H1 (cell line): ENCODE data around the gene RILPL1. TPM values are rescaled to one million over a fixed set of nuclear protein-coding genes. Genes with fewer than 3 reads are reported as not detected.

Source experiments
- CTCF ChIA-PET: fragments of 300-600 bp; sonication (Branson Sonifier 250); formaldehyde crosslinking; loops from one replicate; lab custom pipeline; 2021; ENCODE audit not compliant: partially characterized antibody; lab: Charles Lee
- POLR2A ChIA-PET: fragments of 300-600 bp; sonication (Branson Sonifier 250); formaldehyde crosslinking; loops from one replicate; lab custom pipeline; 2021; ENCODE audit warnings: inconsistent platforms; ENCODE audit not compliant: partially characterized antibody; lab: Charles Lee
- DNase-seq, 2 experiments: peaks; one replicate each; pipeline versions ENCODE4 v3.0.0 to v3.0.0-alpha.2; 2010 to 2022; ENCODE audit warnings: low spot score in 2 of 2, low read depth in 1 of 2, mixed read lengths in 1 of 2
- FAIRE-seq: peaks from 2 replicates; lab custom pipeline; 2011; peaks lifted over from hg19 to GRCh38; lab: Jason Lieb, UNC
- H2AFZ ChIP-seq: 2 replicates; pipeline ENCODE4 v1.8.1; 2012; ENCODE audit warnings: low read length, inconsistent platforms
- H2AK5ac ChIP-seq: 2 replicates; pipeline ENCODE4 v1.6.1; 2013; ENCODE audit warnings: low read depth, low read length
- H2BK120ac ChIP-seq: replicated peaks from 2 replicates; pipeline ENCODE3; 2013; ENCODE audit warnings: low read depth, low read length, inconsistent platforms
- H2BK12ac ChIP-seq: 2 replicates; pipeline ENCODE4 v1.6.1; 2013; ENCODE audit warnings: low read depth, low read length
- H2BK15ac ChIP-seq: 2 replicates; pipeline ENCODE4 v1.6.1; 2013; ENCODE audit warnings: low read length
- H2BK20ac ChIP-seq: 2 replicates; pipeline ENCODE4 v1.6.1; 2013; ENCODE audit warnings: low read length
- H2BK5ac ChIP-seq: 2 replicates; pipeline ENCODE4 v1.6.1; 2013; ENCODE audit warnings: low read depth, low read length
- H3K14ac ChIP-seq: 2 replicates; pipeline ENCODE4 v1.6.1; 2013; ENCODE audit warnings: inconsistent platforms; ENCODE audit not compliant: insufficient read length
- H3K18ac ChIP-seq: 2 replicates; pipeline ENCODE4 v1.6.1; 2013; ENCODE audit warnings: low read length; ENCODE audit errors: extremely low read depth
- H3K23ac ChIP-seq: 2 replicates; pipeline ENCODE4 v1.6.1; 2013; ENCODE audit warnings: inconsistent platforms; ENCODE audit not compliant: insufficient read length
- H3K23me2 ChIP-seq: 2 replicates; pipeline ENCODE4 v1.6.1; 2013; ENCODE audit warnings: low read depth, low read length
- H3K27ac ChIP-seq: 2 replicates; pipeline ENCODE4 v1.6.1; 2011; ENCODE audit warnings: low read depth, low read length, inconsistent platforms
- H3K27me3 ChIP-seq, 4 experiments: replicated peaks in 1 of 4; 1 replicate in 1 of 4; 2 replicates in 3 of 4; pipeline versions ENCODE4 v1.6.1 to v1.8.1; 2011 to 2013; ENCODE audit warnings: low read length in 3 of 4, mild to moderate bottlenecking in 3 of 4, inconsistent platforms in 2 of 4, mixed read lengths in 2 of 4, moderate library complexity in 1 of 4; ENCODE audit not compliant: control insufficient read depth in 3 of 4, insufficient read depth in 3 of 4; ENCODE audit errors: extremely low read depth in 1 of 4
- H3K36me3 ChIP-seq, 4 experiments: 2 replicates each; pipeline versions ENCODE4 v1.6.1 to v1.8.1; 2011 to 2013; ENCODE audit warnings: mild to moderate bottlenecking in 4 of 4, low read length in 3 of 4, moderate library complexity in 2 of 4, control low read depth in 1 of 4, inconsistent platforms in 1 of 4; ENCODE audit not compliant: insufficient read depth in 4 of 4, control insufficient read depth in 2 of 4
- H3K4ac ChIP-seq: replicated peaks from 2 replicates; pipeline ENCODE3; 2013; ENCODE audit warnings: low read length, low read depth, mixed read lengths, inconsistent platforms; ENCODE audit not compliant: insufficient read length
- H3K4me1 ChIP-seq, 4 experiments: replicated peaks in 1 of 4; 1 replicate in 1 of 4; 2 replicates in 3 of 4; pipeline versions ENCODE4 v1.6.1 to v1.8.1; 2011 to 2013; ENCODE audit warnings: low read length in 3 of 4, inconsistent platforms in 2 of 4, mixed read lengths in 1 of 4; ENCODE audit not compliant: insufficient read depth in 4 of 4, control insufficient read depth in 3 of 4
- H3K4me2 ChIP-seq, 2 experiments: 2 replicates each; pipeline versions ENCODE4 v1.6.1 to v1.8.1; 2011 to 2013; ENCODE audit warnings: low read depth in 2 of 2, low read length in 2 of 2, control low read depth in 1 of 2, inconsistent platforms in 1 of 2, mild to moderate bottlenecking in 1 of 2; ENCODE audit not compliant: insufficient read depth in 1 of 2
- H3K4me3 ChIP-seq, 4 experiments: fragments of 200-600, 300-600 bp in 1 of 4; sonication (generic), shearing (Covaris generic), sonication (Bioruptor Twin) in 1 of 4; 2 replicates each; pipeline versions ENCODE4 v1.5.1 to v1.8.1; 2011 to 2016; ENCODE audit warnings: low read length in 4 of 4, low read depth in 3 of 4, control low read depth in 2 of 4, inconsistent platforms in 2 of 4, mild to moderate bottlenecking in 2 of 4, mixed read lengths in 1 of 4, moderate library complexity in 1 of 4; ENCODE audit not compliant: insufficient read depth in 2 of 4; ENCODE audit errors: extremely low read depth in 1 of 4
- H3K56ac ChIP-seq: replicated peaks from 2 replicates; pipeline ENCODE3; 2013; ENCODE audit warnings: low read depth, mild to moderate bottlenecking, mixed read lengths, low read length, inconsistent platforms; ENCODE audit not compliant: insufficient read length
- H3K79me1 ChIP-seq: 2 replicates; pipeline ENCODE4 v1.6.1; 2013; ENCODE audit warnings: low read depth, low read length, control low read depth
- H3K79me2 ChIP-seq, 2 experiments: 2 replicates each; pipeline versions ENCODE4 v1.6.1 to v1.8.1; 2012 to 2013; ENCODE audit warnings: low read length in 2 of 2, mild to moderate bottlenecking in 2 of 2, inconsistent platforms in 1 of 2; ENCODE audit not compliant: insufficient read depth in 2 of 2, control insufficient read depth in 1 of 2
- H3K9ac ChIP-seq, 4 experiments: replicated peaks in 1 of 4; 1 replicate in 1 of 4; 2 replicates in 3 of 4; pipeline versions ENCODE4 v1.6.1 to v1.8.1; 2011 to 2013; ENCODE audit warnings: low read depth in 3 of 4, low read length in 3 of 4, control low read depth in 2 of 4, mild to moderate bottlenecking in 2 of 4, moderate library complexity in 2 of 4, inconsistent platforms in 1 of 4; ENCODE audit errors: extremely low read depth in 1 of 4
- H3K9me3 ChIP-seq, 2 experiments: 2 replicates each; pipeline versions ENCODE4 v1.6.1 to v1.8.1; 2012 to 2013; ENCODE audit warnings: mild to moderate bottlenecking in 2 of 2, moderate library complexity in 2 of 2, control low read depth in 1 of 2, inconsistent platforms in 1 of 2, low read depth in 1 of 2, low read length in 1 of 2, mixed read lengths in 1 of 2; ENCODE audit not compliant: insufficient read depth in 2 of 2
- H4K20me1 ChIP-seq, 2 experiments: replicated peaks in 1 of 2; 2 replicates each; pipeline versions ENCODE3 to v1.8.1; 2011 to 2013; ENCODE audit warnings: inconsistent platforms in 2 of 2, low read length in 2 of 2, mild to moderate bottlenecking in 1 of 2; ENCODE audit not compliant: insufficient read depth in 2 of 2, control insufficient read depth in 1 of 2
- H4K5ac ChIP-seq: 2 replicates; pipeline ENCODE4 v1.6.1; 2013; ENCODE audit warnings: low read length, low read depth, mixed read lengths, inconsistent platforms; ENCODE audit not compliant: insufficient read length
- H4K8ac ChIP-seq: 2 replicates; pipeline ENCODE4 v1.8.0; 2013; ENCODE audit warnings: mild to moderate bottlenecking, moderate library complexity, low read length, inconsistent platforms; ENCODE audit not compliant: insufficient read depth; ENCODE audit errors: extremely low read depth
- H4K91ac ChIP-seq: replicated peaks from 2 replicates; pipeline ENCODE3; 2013; ENCODE audit warnings: low read length, mixed read lengths, inconsistent platforms; ENCODE audit not compliant: insufficient read length
- ASH2L ChIP-seq: fragments of 200-600, 300-600 bp; sonication (generic); IDR thresholded peaks from one replicate; pipeline ENCODE4 v1.7.1; 2017; ENCODE audit warnings: low read length
- CTBP2 ChIP-seq: IDR thresholded peaks from 2 replicates; pipeline ENCODE4 v1.7.0; 2011; ENCODE audit warnings: borderline replicate concordance, mild to moderate bottlenecking, moderate library complexity, mixed read lengths, low read length; ENCODE audit not compliant: insufficient read depth, insufficient read length
- POLR2A ChIP-seq, 2 experiments: IDR thresholded peaks; 1 replicate in 1 of 2; 2 replicates in 1 of 2; pipeline ENCODE4 v1.6.1; 2011; ENCODE audit warnings: low read depth in 2 of 2, low read length in 2 of 2, mild to moderate bottlenecking in 2 of 2; ENCODE audit errors: control extremely low read depth in 1 of 2
- POLR2AphosphoS5 ChIP-seq: IDR thresholded peaks from 2 replicates; pipeline ENCODE4 v1.6.1; 2011; ENCODE audit warnings: low read depth, low read length
- SIRT6 ChIP-seq: IDR thresholded peaks from one replicate; pipeline ENCODE4 v1.7.1; 2012; ENCODE audit warnings: low read length, inconsistent platforms
- WGBS, 2 experiments: shearing (Covaris generic) in 1 of 2; methylation state at CpG; one replicate each; pipeline versions ENCODE4 v1.1.6 to v1.1.7; 2013 to 2015; ENCODE audit warnings: low lambda C conversion rate in 2 of 2, mixed read lengths in 2 of 2, inconsistent platforms in 1 of 2, low coverage in 1 of 2, missing lambda C conversion rate in 1 of 2; ENCODE audit not compliant: insufficient replicate concordance in 2 of 2, insufficient coverage in 1 of 2, insufficient read length in 1 of 2; ENCODE audit errors: extremely low coverage in 1 of 2, missing lambda C conversion rate in 1 of 2; 5-methylcytosine and 5-hydroxymethylcytosine counted together
- polyA plus RNA-seq, 7 experiments: library from polyadenylated mRNA; depleted of rRNA in 3 of 7; stranded (reverse) in 5 of 7; unstranded in 2 of 7; fragments of >200 nt in 5 of 7; fragments of 200-250 nt in 2 of 7; gene quantifications; 1 replicate in 5 of 7; 2 replicates in 1 of 7; 4 replicates in 1 of 7; pipeline versions ENCODE4 v1.2.1 to v1.2.3, GENCODE V29; 2011 to 2013; ENCODE audit warnings: missing spikeins in 2 of 7, mixed read lengths in 2 of 7
- total RNA-seq: library from RNA; stranded (reverse); fragmentation: NEBNext Ultra II Directional; extraction: Animal tissue kit (Norgen Biotek cat#: 25700); gene quantifications from 2 replicates; pipeline ENCODE4 v1.2.1, GENCODE V29; 2021

Gene RILPL1
- total and polyA plus RNA-seq, 2 of the 8 experiments (the other 6 are each of a cell fraction or from before 2014, with no cell fraction given) = 6.7 to 9.4 TPM

- 89% methylated on average over 4 of the region's 4 CpGs; no CpG with 5 or more reads in 1 of the 2 experiments for WGBS, 2 experiments
Measured at GRCh38 chr12:123446333-123446713, 87.2 kb downstream of the RILPL1 start.

More at GRCh38 chr12:123446333-123446713, 87.2 kb downstream of the RILPL1 start:
- Histone ChIP-seq H2BK20ac (no peak overlapping the region), H3K4me3 (no peak overlapping the region), H2BK120ac (no peak overlapping the region), H3K4me1 (peaks cover 0 to 2% (median 0%) of the 10 kb centered on the region in 4 experiments; a peak in 1 of 7 replicates), H2BK12ac (no peak overlapping the region), H4K20me1 (no peaks in the 10 kb centered on the region), H3K18ac (no peak overlapping the region), H3K23ac (no peak overlapping the region), H3K9ac (no peak overlapping the region), H3K79me2 (no peaks in the 10 kb centered on the region), H3K56ac (no peak overlapping the region), H2AFZ (no peak overlapping the region), H2BK5ac (no peak overlapping the region), H3K9me3 (no peaks in the 10 kb centered on the region), H2AK5ac (no peak overlapping the region), H3K4me2 (no peak overlapping the region), H3K36me3 (no peaks in the 10 kb centered on the region), H4K5ac (no peak overlapping the region), H3K23me2 (no peaks in the 10 kb centered on the region), H2BK15ac (no peak overlapping the region), H3K27ac (no peak overlapping the region), H3K14ac (no peak overlapping the region), H3K4ac (no peak overlapping the region), H3K27me3 (no peaks in the 10 kb centered on the region), H4K8ac (no peak overlapping the region), H4K91ac (no peak overlapping the region), H3K79me1 (no peaks in the 10 kb centered on the region)
- no peak for FAIRE-seq
- ChIA-PET CTCF (interaction anchor here (0.7 kb wide), 1 partner anchor 35 kb away, joined by 3 read pairs; no protein-coding TSS in a partner anchor), POLR2A (interaction anchor here (1.6 kb wide), 1 partner anchor 11 kb away, joined by 3 read pairs; the partner anchor contains the start of gene SNRNP35)
- DNase-seq = no peak
- TF ChIP-seq ASH2L (no peak), CTBP2 (no peak), POLR2AphosphoS5 (no peak), SIRT6 (no peak), POLR2A (IDR thresholded peaks at IDR 0.05; ENCODE audit: control extremely low read depth in 1 of 2, low read depth in 2 of 2, low read length in 2 of 2) (no peak)
